CD4-positive, alpha-beta T cell treated with Interleukin-17A for 1 hour (primary cell): Measurements from ENCODE around the gene HMSD.
"Not testable (repeated sequence)": the region's sequence is repeated elsewhere in the genome, so short reads cannot be mapped to it uniquely, and the experiment has no call there.

Experiments used
- DNase-seq: peaks from one replicate; pipeline ENCODE4 v3.0.0-alpha.2; 2020

Gene HMSD, protein sequence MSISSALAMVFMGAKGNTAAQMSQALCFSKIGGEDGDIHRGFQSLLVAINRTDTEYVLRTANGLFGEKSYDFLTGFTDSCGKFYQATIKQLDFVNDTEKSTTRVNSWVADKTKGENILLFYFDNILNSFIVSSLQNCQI

GRCh38 chr18:63949068-63949737 is at the start of gene HMSD:
TSS of gene HMSD (plus strand) at chr18:63949301. CDS start at chr18:63953456, 4,155 bp downstream.
- peak; percentile 63 for DNase-seq

DNA sequence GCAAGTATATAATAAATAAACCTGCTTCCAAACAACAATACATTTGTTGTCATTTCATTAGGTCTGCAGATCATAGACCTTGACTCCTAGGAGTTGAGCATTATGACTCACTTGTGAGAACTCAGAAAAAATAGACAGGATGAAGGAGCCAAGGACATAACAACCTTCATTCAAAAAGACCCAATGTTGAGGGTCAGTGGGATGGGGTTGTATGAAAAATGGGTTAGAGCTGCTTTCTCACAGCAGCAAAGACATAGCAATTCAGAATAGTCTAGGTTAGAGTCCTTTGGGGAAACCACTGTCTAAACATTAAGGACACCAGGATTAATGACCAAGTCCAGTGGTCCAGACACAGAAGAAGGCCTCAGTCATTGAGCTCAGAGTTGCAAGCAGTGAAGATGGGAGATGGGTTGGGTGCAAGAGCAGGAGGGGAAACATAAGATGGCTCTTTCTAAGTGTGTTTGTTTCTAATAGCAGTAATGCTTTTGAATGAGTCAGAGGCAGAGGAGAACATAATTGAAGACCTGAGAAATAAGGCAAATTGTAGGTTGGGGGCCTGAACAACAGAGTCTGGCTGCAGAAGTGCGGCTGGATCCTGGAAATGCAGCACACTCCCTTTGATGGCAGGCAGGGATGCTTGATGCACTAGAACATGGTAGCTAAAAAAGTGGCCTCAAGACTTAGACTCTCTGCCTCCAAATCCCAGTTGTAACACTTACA is 45.1 kb upstream of the HMSD start:
- no peak for DNase-seq

DNA sequence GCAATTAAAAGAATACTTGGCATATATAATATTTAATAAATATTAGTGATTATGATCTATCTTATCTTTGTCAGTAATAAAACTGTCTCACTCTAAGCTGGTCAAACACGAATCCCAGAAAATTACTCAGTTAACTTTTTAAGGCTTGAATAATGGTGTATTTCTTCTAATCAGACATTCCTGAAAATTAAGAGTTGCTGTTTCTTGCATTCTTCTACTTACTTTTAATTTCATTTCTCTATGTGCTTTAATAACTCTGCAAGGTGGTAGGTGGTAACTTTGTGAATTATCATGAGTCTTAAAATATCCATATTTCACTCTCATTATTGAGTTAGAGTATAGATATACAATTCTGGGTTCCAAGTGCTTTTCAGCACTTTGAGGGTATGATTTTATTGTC is 44.4 kb upstream of the HMSD start:
- no peak for DNase-seq

GRCh38 chr18:63905361-63905760 is 43.7 kb upstream of the HMSD start:
- DNase-seq, result no peak

GRCh38 chr18:63906056-63906455 is 43.0 kb upstream of the HMSD start:
- no peak for DNase-seq

GRCh38 chr18:63907664-63908063 is 41.4 kb upstream of the HMSD start, which contains the start of gene SERPINB10:
TSS of gene SERPINB10 (plus strand) at chr18:63907958. CDS start at chr18:63915511, 7,553 bp downstream.
- DNase-seq, result no peak

- DNase-seq, result no peak
These were observed 40.2 kb upstream of the HMSD start for GRCh38 chr18:63908858-63909257.

DNA sequence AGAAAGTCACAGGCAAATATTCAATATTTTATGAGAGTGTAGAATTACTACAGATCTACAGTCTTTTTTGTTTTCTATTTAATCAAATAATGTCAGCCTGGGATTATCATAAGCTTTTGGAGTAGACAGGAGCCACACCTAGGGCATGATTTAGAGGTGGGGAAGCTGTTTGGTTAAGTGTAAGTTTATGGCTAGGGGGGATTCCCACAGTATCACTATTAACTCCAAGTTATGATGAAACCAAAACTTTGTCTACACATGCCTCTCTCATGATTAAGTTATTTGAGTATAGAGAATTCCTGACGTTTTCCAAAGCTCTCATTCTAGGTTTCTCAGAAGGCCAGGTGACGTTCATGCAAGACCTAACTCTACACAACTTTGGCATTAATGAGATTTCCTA is 39.2 kb upstream of the HMSD start:
- DNase-seq, result no peak

GRCh38 chr18:63917817-63918216 is 31.3 kb upstream of the HMSD start:
- no peak for DNase-seq

GRCh38 chr18:63922049-63922448 is 27.1 kb upstream of the HMSD start:
- DNase-seq, result no peak

- no peak for DNase-seq
These were observed 24.6 kb upstream of the HMSD start for GRCh38 chr18:63924551-63924950.

GRCh38 chr18:63928331-63928730 is 20.8 kb upstream of the HMSD start:
- no peak for DNase-seq

DNA sequence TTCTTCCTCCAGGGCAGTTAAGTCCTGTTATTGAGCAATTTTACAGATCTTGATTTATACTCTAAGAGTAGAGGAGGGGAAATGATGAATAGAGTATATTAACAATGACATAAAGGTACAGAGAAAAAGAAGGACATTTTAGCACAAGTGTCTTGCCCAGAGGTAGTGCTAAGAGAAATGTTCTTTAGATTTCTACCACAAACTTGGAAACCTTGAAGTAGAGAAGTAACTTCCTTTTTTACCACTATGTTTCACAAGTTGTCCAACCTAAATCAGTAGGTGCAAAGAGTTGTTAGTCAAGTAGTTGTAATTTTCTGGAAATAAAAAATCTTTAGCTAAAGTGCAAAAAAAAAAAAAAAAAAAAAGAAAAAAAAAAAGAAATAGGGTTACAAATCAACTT is 19.7 kb upstream of the HMSD start:
- not testable (repeated sequence) for DNase-seq

DNA sequence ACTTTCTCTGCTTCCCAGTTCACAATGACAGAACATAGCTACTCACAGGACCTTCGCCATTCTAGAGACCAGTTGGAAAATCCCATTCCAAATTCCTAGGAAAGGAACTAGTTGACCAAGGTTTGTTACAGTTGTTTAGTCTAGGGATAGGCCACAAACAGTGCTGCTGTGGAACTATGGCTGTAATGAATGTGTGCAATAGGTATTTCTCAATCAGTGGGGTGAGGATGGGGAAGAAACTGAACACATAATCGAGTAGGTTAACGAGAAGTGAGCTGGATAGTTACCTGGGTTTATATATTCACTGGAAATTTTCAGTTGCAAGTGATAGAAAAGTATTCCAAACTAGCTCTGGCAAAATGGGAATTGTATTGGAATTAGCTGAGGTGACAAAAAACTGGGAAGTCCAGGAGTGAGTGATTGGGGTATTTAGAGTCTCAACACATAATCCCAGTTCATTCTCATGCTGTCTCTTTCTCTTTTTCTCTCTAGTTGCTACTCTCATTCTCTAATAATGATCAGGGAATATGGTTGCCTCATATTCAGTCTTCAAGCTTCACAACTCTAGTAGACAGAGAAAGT is 18.2 kb upstream of the HMSD start:
- DNase-seq, result no peak

DNA sequence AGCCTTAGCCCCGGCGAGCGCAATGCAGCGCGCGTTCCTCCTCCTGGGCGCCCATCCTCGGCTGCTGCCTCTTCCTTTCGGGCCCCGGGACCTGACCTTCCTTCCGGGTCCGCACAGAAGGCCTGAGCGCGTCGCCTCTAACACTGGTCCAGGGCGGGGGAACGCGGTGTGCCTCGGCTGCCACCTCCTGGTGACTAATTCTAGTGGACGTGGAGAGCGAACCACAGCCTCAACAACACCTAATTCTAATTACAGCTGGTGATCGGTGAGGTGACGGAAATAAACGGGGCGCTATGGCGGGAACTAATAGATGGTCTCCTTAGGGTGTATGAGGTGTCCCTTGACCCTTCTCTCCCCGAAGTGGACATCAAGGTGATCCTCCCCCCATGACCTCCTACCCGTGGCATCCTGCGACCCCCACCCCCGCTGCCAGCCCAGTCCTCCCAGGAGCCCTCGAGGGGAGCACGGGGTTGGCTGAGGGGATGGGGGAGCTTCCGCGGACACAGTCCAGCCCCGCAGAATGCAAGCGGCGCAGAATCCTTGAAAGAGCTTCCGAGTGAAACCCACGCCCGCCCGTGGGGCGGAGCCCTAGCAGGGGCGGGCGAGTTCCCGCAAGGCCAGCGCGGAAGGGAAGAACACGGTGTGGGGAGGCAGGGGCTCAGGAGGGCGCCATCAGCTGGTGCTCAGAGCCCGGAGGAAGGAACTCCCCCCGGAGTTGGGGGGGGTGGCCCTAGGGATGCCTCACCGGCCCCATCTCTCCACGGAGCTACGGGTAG is 12.8 kb upstream of the HMSD start:
- DNase-seq, result peak; percentile 66

- no peak for DNase-seq
These were observed 12.1 kb upstream of the HMSD start for GRCh38 chr18:63936932-63937393.

DNA sequence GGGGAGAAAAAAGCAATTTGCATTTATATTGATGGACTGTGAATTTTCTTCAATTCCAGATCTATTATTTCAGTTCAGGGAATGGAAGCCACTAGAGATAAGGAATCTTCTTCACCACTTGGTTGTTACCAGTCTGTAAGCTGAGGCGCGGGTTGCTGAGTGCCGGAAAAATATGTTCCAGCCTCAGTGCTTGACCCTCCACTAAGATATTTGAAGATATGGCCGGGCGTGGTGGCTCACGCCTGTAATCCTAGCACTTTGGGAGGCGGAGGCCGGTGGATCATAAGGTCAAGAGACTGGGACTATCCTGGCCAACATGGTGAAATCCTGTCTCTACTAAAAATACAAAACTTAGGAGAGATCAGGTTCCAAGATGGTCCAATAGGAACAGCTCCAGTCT is 9.1 kb upstream of the HMSD start:
- DNase-seq, result no peak

DNA sequence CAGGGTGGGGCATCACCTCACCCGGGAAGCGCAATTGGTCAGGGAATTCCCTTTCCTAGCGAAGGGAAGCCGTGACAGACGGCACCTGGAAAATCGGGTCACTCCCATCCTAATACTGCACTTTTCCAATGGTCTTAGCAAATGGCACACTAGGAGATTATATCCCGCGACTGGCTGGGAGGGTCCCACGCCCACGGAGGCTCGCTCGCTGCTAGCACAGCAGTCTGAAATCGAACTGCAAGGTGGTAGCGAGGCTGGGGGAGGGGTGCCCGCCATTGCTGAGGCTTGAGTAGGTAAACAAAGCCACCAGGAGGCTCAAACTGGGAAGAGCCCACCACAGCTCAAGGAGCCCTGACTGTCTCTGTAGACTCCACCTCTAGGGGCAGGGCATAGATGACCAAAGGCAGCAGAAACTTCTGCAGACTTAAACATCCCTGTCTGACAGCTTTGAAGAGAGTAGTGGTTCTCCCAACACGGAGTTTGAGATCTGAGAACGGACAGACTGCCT is 8.5 kb upstream of the HMSD start:
- not testable (repeated sequence) for DNase-seq

DNA sequence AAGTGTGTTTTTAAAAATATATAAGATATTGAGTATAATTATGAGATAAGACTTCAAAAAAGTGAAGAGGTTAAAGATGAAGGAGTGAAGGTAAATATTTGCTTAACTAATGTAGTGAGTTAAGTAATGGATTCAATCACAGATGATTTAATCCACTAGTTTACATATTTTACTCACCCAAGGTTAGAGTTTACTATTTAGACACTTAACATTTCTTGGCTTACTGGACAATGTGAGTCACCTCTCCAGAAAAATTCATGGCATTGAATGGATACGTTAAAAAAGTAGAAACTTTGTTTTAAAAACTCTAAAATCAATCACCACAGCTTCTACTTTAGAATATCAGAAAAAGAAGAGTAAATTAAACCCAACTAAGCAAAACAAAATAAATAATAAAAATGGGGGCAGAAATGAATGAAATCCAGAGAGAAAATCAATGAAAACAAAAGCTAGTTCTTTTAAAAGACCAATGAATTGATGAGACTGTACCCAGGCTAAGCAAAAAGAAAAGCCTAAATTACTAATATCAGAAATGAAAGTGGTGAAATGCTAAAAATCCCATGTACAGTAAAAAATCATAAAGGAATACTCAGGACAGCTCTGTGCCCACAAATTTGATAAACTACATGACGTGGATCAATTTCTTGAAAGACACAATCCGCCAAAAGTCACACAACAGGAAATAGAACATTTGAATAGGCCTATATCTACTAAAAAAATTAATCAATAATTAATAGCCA is 1.9 kb upstream of the HMSD start:
- DNase-seq, result no peak

- DNase-seq, result no peak
These were observed 2.2 kb downstream of the HMSD start for GRCh38 chr18:63951302-63951705.

DNA sequence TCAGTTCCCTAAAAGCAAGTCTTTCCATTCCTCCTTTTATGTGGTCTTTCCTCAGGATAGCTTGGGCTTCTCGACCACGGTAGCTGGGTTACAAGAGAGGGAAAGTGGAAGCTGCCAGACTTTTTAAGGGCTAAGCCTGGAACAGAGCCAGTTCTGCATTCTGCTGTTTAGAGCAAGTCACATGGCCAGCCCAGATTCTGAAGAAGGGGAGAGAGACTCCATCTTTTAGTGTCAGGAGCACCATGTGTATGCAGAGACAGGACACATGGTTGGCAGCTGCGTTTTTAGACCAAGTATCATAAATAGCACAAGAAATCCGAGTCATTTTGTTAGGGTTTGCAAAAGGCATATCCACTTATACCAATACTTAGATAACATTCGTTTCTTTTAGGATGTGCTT is 4.7 kb downstream of the HMSD start:
- no peak for DNase-seq

GRCh38 chr18:63956755-63957154 is 7.7 kb downstream of the HMSD start:
- no peak for DNase-seq
